Right lobe of liver (tissue), 4 donors: ENCODE data around the gene PCDHA1.
"Not testable (repeated sequence)": the region's sequence is repeated elsewhere in the genome, so short reads cannot be mapped to it uniquely, and the experiment has no call there.

Experiments
- CTCF ChIP-seq, 4 donors: fragments of 200-600 bp in 3 of 4; fragments of 450-650 bp in 1 of 4; IDR thresholded peaks; one replicate each; pipeline versions ENCODE4 v1.5.1 to v1.8.0; 2016 to 2022; ENCODE audit warnings: antibody characterized with exemption in 4 of 4, mild to moderate bottlenecking in 2 of 4
- POLR2A ChIP-seq: fragments of 450-650 bp; IDR thresholded peaks from one replicate; pipeline ENCODE4 v1.6.1; 2017; ENCODE audit warnings: antibody characterized with exemption, mild to moderate bottlenecking
- donor health status: DM: no; HTN: no; CAD: no.
- donor health status: DM: no; HTN: no; CAD: no.
- donor health status: DM: no; HTN: yes; CAD: no.

GRCh38 chr5:140822969-140823368 lies 37.0 kb downstream of the PCDHA1 start:
- not testable (repeated sequence) for TF ChIP-seq POLR2A; CTCF (IDR thresholded peaks at IDR 0.05)
